HL-60 (cell line): ENCODE data around the gene SCN7A.

Experiments used
- DNase-seq, 2 experiments: peaks; one replicate each; pipeline ENCODE4 v3.0.0-alpha.2; 2010 to 2020; ENCODE audit warnings: low read depth in 1 of 2, low spot score in 1 of 2
- H3K27ac ChIP-seq: fragments of 250-450 bp; sonication (Bioruptor Pico); replicated peaks from 2 replicates; pipeline ENCODE4 v1.5.1; 2020; ENCODE audit warnings: mild to moderate bottlenecking, moderate library complexity
- H3K27me3 ChIP-seq: fragments of 250-450 bp; sonication (Bioruptor Pico); 2 replicates; pipeline ENCODE4 v1.5.1; 2021; ENCODE audit warnings: mild to moderate bottlenecking, moderate library complexity; ENCODE audit not compliant: insufficient read depth, poor library complexity, severe bottlenecking
- H3K4me3 ChIP-seq: replicated peaks from 2 replicates; pipeline ENCODE4 v1.5.1; 2011; ENCODE audit warnings: mild to moderate bottlenecking, control low read depth, low read length; ENCODE audit not compliant: insufficient read depth
- GABPA ChIP-seq: IDR thresholded peaks from 2 replicates; pipeline ENCODE4 v1.6.1; 2012; ENCODE audit warnings: low read depth
- POLR2AphosphoS5 ChIP-seq: IDR thresholded peaks from 2 replicates; pipeline ENCODE4 v1.6.1; 2012; ENCODE audit warnings: low read depth
- SPI1 ChIP-seq: IDR thresholded peaks from 2 replicates; pipeline ENCODE4 v1.6.1; 2012; ENCODE audit warnings: low read depth, mild to moderate bottlenecking, borderline replicate concordance
- TF ChIP-seq, protein P1 (sequence below): IDR thresholded peaks from 2 replicates; pipeline ENCODE4 v1.6.1; 2012; ENCODE audit warnings: low read depth; ENCODE audit not compliant: insufficient replicate concordance
- TF ChIP-seq, protein P2 (sequence below): IDR thresholded peaks from one replicate; pipeline ENCODE4 v1.5.1; 2011; ENCODE audit warnings: low read length, control low read depth, inconsistent platforms; ENCODE audit not compliant: insufficient read depth

The SCN7A gene

DNA sequence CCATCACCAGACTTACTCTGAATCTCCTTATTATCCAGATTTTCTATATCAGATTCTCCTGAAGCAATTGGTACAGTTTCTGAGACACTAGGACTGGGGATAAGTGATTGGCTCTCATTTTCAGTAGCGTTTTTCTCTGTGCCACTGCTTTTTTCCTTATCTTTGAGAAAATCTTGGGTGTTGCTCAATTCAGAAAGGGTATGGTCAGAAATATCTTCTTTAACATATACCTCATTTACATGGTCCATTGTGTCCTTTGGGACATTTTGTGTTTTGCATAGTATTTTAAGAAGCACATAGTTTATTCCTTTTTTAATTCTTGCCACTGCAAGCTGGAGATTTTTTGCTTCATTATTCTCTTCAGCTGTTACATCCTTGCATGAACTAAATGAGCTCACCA, 61.7 kb downstream of the SCN7A start:
- H3K27me3 ChIP-seq = peaks cover 9% of the 10 kb centered on the region
- H3K4me3 ChIP-seq = no peak overlapping the region
- no peak overlapping the region for H3K27ac ChIP-seq
- TF ChIP-seq SPI1 = no peak
- no peak for TF ChIP-seq POLR2AphosphoS5
- TF ChIP-seq, protein P1, sequence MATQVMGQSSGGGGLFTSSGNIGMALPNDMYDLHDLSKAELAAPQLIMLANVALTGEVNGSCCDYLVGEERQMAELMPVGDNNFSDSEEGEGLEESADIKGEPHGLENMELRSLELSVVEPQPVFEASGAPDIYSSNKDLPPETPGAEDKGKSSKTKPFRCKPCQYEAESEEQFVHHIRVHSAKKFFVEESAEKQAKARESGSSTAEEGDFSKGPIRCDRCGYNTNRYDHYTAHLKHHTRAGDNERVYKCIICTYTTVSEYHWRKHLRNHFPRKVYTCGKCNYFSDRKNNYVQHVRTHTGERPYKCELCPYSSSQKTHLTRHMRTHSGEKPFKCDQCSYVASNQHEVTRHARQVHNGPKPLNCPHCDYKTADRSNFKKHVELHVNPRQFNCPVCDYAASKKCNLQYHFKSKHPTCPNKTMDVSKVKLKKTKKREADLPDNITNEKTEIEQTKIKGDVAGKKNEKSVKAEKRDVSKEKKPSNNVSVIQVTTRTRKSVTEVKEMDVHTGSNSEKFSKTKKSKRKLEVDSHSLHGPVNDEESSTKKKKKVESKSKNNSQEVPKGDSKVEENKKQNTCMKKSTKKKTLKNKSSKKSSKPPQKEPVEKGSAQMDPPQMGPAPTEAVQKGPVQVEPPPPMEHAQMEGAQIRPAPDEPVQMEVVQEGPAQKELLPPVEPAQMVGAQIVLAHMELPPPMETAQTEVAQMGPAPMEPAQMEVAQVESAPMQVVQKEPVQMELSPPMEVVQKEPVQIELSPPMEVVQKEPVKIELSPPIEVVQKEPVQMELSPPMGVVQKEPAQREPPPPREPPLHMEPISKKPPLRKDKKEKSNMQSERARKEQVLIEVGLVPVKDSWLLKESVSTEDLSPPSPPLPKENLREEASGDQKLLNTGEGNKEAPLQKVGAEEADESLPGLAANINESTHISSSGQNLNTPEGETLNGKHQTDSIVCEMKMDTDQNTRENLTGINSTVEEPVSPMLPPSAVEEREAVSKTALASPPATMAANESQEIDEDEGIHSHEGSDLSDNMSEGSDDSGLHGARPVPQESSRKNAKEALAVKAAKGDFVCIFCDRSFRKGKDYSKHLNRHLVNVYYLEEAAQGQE = no peak
- TF ChIP-seq GABPA = no peak
- TF ChIP-seq, protein P2, sequence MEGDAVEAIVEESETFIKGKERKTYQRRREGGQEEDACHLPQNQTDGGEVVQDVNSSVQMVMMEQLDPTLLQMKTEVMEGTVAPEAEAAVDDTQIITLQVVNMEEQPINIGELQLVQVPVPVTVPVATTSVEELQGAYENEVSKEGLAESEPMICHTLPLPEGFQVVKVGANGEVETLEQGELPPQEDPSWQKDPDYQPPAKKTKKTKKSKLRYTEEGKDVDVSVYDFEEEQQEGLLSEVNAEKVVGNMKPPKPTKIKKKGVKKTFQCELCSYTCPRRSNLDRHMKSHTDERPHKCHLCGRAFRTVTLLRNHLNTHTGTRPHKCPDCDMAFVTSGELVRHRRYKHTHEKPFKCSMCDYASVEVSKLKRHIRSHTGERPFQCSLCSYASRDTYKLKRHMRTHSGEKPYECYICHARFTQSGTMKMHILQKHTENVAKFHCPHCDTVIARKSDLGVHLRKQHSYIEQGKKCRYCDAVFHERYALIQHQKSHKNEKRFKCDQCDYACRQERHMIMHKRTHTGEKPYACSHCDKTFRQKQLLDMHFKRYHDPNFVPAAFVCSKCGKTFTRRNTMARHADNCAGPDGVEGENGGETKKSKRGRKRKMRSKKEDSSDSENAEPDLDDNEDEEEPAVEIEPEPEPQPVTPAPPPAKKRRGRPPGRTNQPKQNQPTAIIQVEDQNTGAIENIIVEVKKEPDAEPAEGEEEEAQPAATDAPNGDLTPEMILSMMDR = no peak
- DNase-seq = no peak

DNA sequence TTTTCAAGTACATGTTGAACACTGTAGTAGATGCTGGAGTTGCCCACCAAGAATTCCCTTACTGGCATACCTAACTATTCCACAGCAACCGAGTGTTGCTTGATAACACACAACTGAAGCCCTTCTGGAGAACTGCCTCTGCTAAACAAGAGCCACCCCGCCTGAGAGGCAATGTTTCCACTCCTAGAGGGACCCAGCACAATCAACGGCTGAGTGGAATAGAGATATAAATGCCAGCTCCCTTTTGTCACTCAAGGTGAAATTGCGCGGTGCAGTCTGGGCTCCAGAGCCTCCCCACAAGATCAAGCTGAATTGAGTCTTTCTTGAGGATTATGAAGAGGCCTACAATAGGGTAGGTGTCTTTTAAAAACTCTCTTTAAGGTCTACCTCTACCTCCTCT, 69.2 kb downstream of the SCN7A start:
- TF ChIP-seq, protein P2 = no peak
- no peak for TF ChIP-seq SPI1
- TF ChIP-seq, protein P1 = no peak
- TF ChIP-seq POLR2AphosphoS5 = no peak
- TF ChIP-seq GABPA = no peak
- H3K4me3 ChIP-seq = no peak overlapping the region
- no peak overlapping the region for H3K27ac ChIP-seq
- DNase-seq = no peak
- H3K27me3 ChIP-seq = no peaks in the 10 kb centered on the region

DNA sequence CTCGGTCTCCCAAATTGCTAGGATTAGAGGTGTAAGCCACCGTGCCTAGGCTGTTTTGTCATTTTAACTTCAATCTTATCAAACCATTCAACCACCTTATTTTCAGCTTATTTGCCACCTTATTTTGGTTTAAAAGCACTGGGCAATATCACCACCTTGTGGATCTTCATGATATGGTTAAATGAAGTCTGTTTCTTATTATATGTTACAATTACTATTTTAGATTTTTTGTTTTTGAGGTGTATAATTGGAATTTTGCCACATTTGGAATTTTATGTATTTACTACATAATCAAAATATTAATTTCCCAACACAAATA, 74.5 kb downstream of the SCN7A start:
- no peaks in the 10 kb centered on the region for H3K27me3 ChIP-seq
- no peak for DNase-seq
- no peak overlapping the region for H3K27ac ChIP-seq
- H3K4me3 ChIP-seq = no peak overlapping the region
- TF ChIP-seq SPI1 (no peak), POLR2AphosphoS5 (no peak), GABPA (no peak)
- TF ChIP-seq, protein P2 = no peak
- TF ChIP-seq, protein P1 = no peak
